Nephron (organoid): ENCODE data around the gene SARS1.
"Not testable (repeated sequence)": the region's sequence is repeated elsewhere in the genome, so short reads cannot be mapped to it uniquely, and the experiment has no call there.

Experiments used
- H3K27ac Mint-ChIP-seq, 3 experiments: 2 replicates each; pipeline ENCODE4 v1.8.0; 2020; ENCODE audit warnings: mixed read lengths in 3 of 3, mild to moderate bottlenecking in 2 of 3, moderate library complexity in 1 of 3
- H3K27me3 Mint-ChIP-seq: 2 replicates; pipeline ENCODE4 v1.8.0; 2021; ENCODE audit warnings: low read depth, mild to moderate bottlenecking, moderate library complexity, mixed read lengths
- H3K36me3 Mint-ChIP-seq: 2 replicates; pipeline ENCODE4 v1.8.0; 2020; ENCODE audit warnings: low read depth, mixed read lengths
- H3K4me1 Mint-ChIP-seq: 2 replicates; pipeline ENCODE4 v1.8.0; 2020; ENCODE audit warnings: mixed read lengths
- H3K4me3 Mint-ChIP-seq, 3 experiments: 2 replicates each; pipeline ENCODE4 v1.8.0; 2020; ENCODE audit warnings: mild to moderate bottlenecking in 3 of 3, mixed read lengths in 3 of 3, moderate library complexity in 2 of 3
- H3K9me3 Mint-ChIP-seq: 2 replicates; pipeline ENCODE4 v1.8.0; 2020; ENCODE audit warnings: mixed read lengths
- CTCF ChIP-seq, 3 experiments: fragments of 200-600 bp; sonication (generic); IDR thresholded peaks; one replicate each; pipeline ENCODE4 v1.5.0; 2021; ENCODE audit warnings: antibody characterized with exemption in 3 of 3; ENCODE audit not compliant: unreplicated experiment in 3 of 3

The SARS1 gene

DNA sequence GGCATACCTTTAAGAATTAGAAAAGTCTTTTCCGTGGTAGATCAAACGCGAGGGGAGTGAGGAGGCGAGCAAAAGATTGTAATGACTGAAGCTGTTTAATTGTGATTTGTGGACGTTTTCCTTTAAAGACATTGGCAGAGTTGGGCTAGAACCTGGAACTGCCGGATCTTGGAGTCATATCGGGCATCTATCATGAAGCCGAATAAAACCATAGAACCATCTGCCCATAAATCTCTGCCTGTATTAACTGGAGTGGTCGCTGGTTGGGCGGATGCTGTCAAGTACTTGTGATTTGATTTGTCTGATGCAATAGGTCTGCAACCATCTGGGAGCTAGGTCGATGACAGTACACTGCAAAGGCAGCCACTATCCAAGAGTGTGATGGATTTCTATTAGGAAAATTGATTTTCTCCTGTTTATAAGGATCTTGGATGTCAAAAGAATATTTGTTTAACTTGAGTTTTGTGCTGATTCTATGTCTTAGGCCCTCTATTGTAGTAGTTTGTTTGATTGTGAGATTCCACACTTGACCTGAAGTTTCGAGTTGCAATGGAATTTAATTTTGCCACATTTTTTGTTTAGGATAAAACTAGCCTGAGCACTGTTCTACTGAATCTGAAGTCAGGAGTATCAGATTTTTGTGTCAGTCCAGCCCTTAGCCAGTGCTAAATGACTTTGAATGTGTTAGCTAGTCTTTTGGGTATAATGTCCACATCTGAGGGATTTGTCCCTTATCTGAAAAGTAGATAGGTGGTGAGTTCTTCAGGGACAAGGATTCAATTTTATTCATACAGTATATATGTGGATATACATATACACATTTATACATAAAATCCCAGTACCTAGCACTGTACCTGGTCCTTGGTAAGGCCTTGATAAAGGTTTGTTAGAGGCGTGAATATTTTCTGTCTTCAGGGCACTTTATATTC, 1.2 kb downstream of the SARS1 start:
- no peaks in the 10 kb centered on the region for H3K9me3 Mint-ChIP-seq
- H3K4me3 Mint-ChIP-seq, result peak overlapping the region; percentile 97 to 99 (median 98)
- TF ChIP-seq CTCF (IDR thresholded peaks at IDR 0.05; ENCODE audit: unreplicated experiment in 3 of 3), result no peak
- peaks cover 15% of the 10 kb centered on the region for H3K36me3 Mint-ChIP-seq
- H3K27me3 Mint-ChIP-seq, result no peaks in the 10 kb centered on the region
- H3K27ac Mint-ChIP-seq, result peak overlapping the region; percentile 79 to 90 (median 89)
- H3K4me1 Mint-ChIP-seq, result peaks cover 32% of the 10 kb centered on the region

DNA sequence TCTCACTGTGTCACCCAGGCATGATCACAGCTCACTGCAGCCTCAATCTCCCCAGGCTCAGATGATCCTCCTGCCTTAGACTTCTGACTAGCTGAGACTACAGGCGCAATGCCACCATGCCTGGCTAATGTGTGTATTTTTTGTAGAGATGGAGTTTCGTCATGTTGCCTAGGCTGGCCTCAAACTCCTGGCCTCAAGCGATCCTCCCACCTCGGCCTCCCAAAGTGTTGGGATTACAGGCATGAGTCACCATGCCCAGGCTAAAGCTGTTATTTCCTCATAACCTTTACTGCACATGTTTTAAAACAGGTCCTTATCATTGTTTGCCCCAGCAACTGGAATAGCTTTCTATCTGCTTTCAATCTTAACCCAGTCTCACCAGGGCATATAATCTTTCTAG, 2.9 kb downstream of the SARS1 start:
- Mint-ChIP-seq H3K36me3 (peaks cover 25% of the 10 kb centered on the region), H3K9me3 (no peaks in the 10 kb centered on the region), H3K27ac (no peak overlapping the region), H3K4me1 (peaks cover 32% of the 10 kb centered on the region), H3K27me3 (no peaks in the 10 kb centered on the region), H3K4me3 (peak overlapping the region; percentile 97 to 99 (median 98))
- TF ChIP-seq CTCF (IDR thresholded peaks at IDR 0.05; ENCODE audit: unreplicated experiment in 3 of 3), result no peak

GRCh38 chr1:109218516-109218915, 4.8 kb downstream of the SARS1 start:
- no peak for TF ChIP-seq CTCF (IDR thresholded peaks at IDR 0.05; ENCODE audit: unreplicated experiment in 3 of 3)
- H3K27me3 Mint-ChIP-seq, result no peaks in the 10 kb centered on the region
- H3K36me3 Mint-ChIP-seq, result peaks cover 34% of the 10 kb centered on the region
- H3K4me1 Mint-ChIP-seq, result peaks cover 32% of the 10 kb centered on the region
- H3K4me3 Mint-ChIP-seq, result peak overlapping the region in 1 of 3 experiments; percentile 41
- H3K9me3 Mint-ChIP-seq, result no peaks in the 10 kb centered on the region
- peak overlapping the region in 1 of 3 experiments; percentile 4 for H3K27ac Mint-ChIP-seq

- peaks cover 39% of the 10 kb centered on the region for H3K36me3 Mint-ChIP-seq
- not testable (repeated sequence) for H3K27me3 Mint-ChIP-seq, H3K27ac Mint-ChIP-seq, H3K4me3 Mint-ChIP-seq, H3K9me3 Mint-ChIP-seq
- H3K4me1 Mint-ChIP-seq, result peaks cover 12% of the 10 kb centered on the region
Observed at GRCh38 chr1:109221201-109221600, 7.5 kb downstream of the SARS1 start.

DNA sequence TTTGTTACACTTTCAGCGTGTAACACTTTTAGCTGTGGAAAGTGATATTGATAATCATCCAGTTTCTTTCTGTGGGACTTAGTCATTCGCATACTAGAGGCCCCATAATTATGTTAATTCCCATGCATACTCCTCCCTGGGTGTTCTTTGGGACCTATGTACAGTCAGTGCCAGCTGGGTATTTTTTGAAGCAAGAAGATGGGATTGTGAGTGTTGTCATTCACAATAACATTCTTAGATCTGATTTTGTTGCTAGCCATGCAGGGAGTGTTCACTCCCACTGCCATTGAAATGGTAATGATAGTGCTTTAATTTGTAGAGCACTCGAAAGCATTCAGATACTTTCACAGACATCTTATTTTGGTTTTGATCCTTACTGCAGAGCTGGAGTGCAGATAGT, 11.6 kb downstream of the SARS1 start:
- H3K27ac Mint-ChIP-seq, result peak overlapping the region in 1 of 3 experiments; percentile 47
- peaks cover 55% of the 10 kb centered on the region for H3K36me3 Mint-ChIP-seq
- H3K27me3 Mint-ChIP-seq, result no peaks in the 10 kb centered on the region
- H3K9me3 Mint-ChIP-seq, result no peaks in the 10 kb centered on the region
- no peak overlapping the region for H3K4me3 Mint-ChIP-seq
- TF ChIP-seq CTCF (IDR thresholded peaks at IDR 0.05; ENCODE audit: unreplicated experiment in 3 of 3), result no peak
- no peaks in the 10 kb centered on the region for H3K4me1 Mint-ChIP-seq

DNA sequence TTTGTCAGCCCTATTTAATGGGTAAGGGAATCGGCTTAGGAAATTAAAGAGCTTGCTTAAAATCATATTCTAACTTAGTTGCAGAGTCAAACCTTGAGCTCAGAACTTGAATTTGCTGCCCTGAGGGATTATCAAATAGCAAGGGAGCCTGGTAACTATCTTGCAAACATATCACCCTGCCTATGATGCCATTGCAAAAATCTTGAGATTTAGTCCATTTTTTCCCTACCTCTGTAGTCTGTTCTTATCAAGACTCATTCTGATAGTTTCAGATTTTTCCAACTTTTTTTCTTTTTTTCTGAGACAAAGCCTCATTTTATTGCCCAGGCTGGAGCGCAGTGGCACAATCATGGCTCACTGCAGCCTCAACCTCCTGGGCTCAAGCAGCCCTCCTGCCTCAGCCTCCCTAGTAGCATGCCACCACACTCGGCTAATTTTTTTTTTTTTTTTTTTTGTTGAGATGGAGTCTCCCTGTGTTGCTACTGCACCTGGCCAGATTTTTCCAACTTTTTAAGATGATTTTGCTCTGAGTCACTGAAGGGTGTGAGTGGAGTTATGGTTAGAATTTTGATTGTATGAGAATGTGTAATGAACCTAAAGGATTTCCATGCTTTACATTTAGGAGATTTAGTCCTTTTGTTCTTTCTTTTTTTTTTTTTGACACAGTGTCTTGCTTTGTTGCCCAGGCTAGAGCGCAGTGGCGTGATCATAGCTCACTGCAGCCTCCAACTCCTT, 12.2 kb downstream of the SARS1 start:
- no peaks in the 10 kb centered on the region for H3K9me3 Mint-ChIP-seq
- H3K27me3 Mint-ChIP-seq, result no peaks in the 10 kb centered on the region
- H3K4me1 Mint-ChIP-seq, result no peaks in the 10 kb centered on the region
- no peak overlapping the region for H3K4me3 Mint-ChIP-seq
- TF ChIP-seq CTCF (IDR thresholded peaks at IDR 0.05; ENCODE audit: unreplicated experiment in 3 of 3), result no peak
- peaks cover 58% of the 10 kb centered on the region for H3K36me3 Mint-ChIP-seq
- peak overlapping the region in 1 of 3 experiments; percentile 47 for H3K27ac Mint-ChIP-seq
